ENCODE measurements around the gene KDM2A.

KDM2A gene

DNA sequence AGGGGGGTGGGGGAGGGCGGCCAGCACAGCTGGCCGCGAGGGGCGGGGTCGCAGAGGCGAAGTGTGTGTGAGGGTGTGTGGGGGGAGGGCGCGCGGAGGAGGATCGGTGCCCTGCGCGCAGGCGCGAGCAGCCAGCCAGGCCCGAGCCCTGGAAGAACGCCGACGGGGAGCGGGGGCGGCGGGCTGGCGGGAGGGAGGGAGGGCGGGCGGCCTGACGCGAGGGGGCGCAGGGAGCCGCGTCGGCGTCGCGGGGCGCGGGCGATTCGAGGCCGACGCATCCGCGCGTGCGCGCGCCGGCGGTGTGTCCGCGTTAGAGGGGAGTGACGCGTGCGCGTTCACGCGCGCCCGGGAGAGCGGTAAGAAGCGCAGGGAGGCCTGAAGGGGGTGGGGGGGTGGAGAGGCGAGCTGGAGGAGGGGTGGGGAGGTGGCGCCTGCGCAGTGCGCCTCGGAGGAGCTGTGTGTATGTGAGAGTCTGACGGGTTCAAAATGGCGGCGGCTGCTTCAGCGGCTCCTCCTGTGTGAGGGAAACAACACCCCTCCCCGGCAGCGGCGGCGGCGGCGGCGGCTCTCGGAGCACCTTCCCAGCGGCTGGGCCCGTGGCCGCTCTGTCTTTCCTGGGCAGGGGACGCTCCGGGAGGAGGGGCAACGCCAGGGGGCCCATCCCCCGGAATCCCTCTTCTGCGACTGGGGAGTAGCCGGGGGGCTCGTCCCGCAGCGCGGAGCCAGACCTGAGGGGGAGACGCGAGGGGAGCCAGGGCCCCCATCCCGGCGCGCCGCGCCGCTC lies at the start of gene KDM2A:
Gene KDM2A (plus strand): TSS at position 463 of the 784 bp plus-strand sequence. CDS start 2,054 bp downstream, outside the sequence.
- peak; percentile 100 for DNase-seq

DNA sequence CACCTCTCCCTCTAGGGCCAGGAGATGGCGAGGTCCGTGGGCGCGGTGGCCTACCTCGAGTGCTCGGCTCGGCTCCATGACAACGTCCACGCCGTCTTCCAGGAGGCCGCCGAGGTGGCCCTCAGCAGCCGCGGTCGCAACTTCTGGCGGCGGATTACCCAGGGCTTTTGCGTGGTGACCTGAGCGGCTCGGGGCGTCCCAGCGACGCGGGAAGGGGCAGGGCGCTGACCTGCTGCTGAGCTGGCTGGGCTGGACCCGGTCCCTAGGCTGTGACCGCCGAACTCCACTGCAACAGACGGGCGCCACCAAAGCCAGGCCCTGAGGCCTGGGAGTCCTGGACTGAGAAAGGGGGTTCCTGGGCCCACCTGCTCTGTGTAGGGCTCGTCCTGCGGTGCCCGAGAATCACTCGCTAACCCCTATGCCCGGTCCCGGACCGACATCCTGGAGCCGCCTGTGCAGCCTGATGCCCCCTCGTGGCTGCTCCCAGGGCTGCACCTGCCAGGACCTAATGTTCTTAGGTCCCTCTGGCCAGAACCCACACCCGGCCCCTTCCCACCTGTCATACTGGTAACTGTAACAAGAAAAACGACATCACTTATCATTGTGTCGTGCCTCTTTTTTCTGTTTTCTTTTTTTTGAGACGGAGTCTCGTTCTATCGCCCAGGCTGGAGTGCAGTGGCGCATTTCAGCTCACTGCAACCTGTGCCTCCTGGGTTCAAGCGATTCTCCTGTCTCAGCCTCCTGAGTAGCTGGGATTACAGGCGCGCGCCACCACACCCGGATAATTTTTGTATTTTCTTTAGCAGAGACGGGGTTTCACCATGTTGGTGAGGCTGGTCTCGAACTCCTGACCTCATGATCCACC lies 47.4 kb upstream of the KDM2A start:
- DNase-seq: peak; percentile 66

DNA sequence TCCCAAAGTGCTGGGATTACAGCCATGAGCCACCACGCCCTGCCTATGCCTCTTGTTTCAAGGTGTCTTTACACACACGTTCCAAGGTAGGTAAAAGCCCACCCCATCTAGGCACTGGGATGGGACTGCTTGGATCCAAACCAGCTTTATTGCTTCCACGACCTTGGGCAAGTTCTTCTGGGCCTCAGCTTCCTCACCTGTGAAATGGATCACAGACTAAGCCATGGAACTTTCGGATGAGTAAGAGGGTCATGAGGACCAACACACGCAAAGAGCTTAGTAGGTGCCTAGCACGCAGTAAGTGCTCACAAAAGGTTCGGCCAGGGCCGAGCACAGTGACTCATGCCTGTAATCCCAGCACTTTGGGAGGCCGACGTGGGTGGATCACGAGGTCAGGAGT lies 46.8 kb upstream of the KDM2A start:
- DNase-seq: no peak

DNA sequence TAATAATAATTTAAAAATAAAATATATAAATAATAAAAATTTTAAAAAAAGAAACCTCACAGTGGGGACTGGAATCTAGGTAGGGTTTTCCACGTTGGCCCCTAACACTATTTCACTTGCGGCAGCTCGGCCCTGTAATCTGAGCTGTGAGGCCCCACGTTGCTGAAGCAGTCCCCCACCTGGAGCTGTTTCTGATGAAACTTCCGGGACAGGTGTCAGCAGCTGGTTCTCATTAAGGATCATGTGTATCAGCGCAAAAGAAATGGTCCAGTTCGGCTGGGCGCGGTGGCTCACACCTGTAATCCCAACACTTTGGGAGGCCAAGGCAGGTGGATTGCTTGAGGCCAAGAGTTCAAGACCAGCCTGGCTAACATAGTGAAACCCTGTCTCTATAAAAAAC lies 45.2 kb upstream of the KDM2A start:
- no peak for DNase-seq

DNA sequence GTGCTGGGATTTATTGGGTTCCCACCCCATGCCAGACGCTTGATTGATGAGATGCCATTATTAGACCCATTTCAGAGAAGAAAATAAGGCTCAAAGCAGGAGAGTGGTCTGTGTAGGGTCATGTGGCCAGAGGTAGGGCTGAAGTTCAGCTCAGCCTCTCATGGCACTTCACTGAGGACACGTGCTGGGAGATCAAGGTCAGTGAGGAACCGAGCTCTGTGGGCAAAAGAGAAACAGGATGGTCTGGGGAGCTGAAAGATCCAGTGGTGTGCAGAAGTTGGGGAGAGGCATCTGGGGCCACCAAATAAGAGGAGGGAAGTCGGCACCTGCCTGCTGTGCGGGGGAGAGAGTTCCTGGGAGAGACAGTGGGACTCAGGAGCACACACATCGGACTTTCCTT lies 42.9 kb upstream of the KDM2A start:
- DNase-seq: no peak

DNA sequence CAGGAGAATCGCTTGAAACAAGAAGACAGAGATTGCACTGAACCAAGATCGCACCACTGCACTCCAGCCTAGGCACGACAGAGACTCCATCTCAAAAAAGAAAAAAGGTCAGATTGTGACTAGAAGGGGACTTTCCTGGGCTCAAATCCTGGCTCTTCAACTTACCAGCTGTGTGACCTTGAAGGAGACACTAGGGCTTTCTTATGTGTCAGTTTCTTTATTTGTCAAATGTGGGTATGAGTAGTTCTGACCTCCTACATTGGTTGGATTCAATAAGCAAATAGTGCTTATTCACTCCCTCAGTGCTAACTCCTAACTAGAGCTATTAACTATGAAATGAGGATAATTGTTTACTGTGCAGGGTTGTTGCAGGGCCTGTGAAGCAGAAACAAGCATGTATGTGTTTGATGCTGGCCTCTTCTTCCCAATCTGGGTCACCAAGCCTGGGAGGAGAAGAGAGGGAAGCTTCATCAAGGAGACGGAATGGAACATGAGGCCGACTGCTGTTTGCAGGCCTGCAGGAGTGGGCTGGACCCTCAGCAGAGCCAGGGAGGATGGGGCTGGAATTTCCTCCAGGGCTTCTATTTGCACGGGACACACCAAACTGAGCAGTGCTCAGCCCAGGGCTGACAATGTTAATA lies 39.9 kb upstream of the KDM2A start:
- DNase-seq: no peak

DNA sequence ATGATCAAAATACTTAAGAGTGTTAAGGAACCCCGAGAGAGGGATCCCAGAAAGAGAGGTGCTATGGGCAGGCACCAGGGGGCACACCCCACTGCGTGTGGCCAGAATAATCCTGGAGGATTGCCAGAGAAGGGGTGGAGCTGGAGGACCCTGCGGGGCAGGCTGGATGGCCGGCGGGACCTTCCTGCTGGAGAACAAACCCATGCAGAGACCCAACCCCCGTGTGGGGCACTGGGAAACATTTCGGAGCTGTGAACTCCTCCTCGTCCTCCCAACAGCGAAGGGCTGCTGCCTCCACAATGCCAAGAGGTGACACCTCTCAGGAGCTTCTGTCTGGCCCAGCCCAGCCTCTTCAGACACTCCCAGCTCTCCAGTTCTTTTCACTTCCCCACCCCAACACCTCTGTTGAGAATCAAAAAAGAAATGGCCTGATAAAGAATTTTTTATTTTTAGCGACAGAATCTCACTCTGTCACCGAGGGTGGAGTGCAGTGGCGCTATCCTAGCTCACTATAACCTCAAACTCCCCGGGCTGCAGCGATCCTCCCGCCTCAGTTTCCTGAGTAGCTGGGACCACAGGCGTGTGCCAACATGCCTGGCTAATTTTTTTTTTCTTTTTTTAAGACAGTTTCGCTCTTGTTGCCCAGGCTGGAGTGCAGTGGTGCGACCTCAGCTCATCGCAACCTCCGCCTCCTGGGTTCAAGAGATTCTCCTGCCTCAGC lies 36.8 kb upstream of the KDM2A start:
- DNase-seq: no peak

DNA sequence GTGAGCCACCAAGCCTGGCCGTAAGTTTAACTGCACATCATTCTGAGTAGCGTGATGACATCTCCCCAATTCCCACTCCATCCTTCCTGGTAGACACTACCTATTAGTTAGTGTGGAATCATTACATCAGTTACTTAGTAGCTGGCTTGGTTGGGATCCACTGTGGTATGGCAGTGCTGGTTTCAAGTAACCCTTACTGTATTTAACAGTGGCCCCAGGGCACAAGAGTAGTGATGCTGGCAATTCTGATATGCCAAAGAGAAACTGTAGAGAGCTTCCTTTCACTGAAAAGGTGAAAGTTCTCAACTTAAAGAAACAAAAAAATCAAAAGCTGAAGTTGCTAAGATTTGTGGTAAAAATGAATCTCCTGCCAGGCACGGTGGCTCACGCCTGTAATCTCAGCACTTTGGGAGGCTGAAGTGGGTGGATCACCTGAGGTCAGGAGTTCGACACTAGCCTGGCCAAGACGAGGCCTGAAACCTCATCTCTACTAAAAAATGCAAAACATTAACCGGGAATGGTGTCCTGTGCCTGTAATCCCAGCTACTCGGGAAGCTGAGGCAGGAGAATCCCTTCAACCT lies 35.2 kb upstream of the KDM2A start:
- no peak for DNase-seq

DNA sequence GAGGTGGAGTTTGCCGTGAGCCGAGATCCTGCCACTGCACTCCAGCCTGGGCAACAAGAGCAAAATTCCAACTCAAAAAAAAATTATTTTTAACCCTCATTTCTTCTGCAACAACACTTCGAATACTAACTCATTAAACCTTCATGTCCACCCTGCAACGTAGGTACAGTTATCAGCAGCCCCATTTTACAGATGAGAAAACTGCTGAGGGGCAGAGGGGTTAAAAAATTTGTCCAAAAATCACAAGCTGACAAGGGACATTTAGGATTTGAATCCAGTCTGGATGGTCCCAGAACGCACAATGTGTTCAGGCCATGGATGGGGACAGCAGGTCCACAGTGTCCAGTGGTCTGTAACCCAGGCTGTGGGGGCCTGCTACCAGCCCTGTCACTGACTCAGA lies 33.4 kb upstream of the KDM2A start:
- DNase-seq: no peak

DNA sequence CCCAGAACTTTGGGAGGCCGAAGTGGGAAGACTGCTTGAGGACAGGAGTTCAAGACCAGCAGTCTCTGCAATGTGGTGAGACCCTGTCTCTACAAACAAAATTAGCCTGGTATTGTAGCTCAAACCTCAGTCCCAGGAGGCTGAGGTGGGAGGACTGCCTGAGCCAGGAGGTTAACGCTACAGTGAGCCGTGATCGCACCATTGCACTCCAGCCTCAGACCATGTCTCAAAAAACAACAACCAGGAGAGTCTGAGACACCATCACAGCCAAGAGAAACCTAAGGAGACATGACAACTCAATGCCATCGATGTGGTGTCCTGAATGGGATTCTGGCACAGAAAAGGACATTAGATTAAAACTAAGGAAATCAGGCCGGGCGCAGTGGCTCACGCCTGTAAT lies 28.3 kb upstream of the KDM2A start:
- no peak for DNase-seq

DNA sequence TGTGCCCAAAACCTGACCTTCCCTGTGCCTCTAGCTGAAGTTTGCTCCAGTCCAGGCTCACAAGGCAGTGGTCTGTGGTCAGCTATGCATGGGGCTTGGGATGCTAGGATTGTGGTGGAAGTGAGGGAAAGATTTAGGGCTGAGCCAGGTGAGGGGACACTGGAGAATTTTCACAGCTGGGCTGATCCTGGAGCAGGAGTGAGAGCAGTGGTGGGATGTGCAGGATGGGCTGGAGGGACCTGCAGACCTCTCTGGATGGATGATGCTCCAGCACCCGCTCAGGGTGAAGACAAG lies 23.9 kb upstream of the KDM2A start:
- no peak for DNase-seq

DNA sequence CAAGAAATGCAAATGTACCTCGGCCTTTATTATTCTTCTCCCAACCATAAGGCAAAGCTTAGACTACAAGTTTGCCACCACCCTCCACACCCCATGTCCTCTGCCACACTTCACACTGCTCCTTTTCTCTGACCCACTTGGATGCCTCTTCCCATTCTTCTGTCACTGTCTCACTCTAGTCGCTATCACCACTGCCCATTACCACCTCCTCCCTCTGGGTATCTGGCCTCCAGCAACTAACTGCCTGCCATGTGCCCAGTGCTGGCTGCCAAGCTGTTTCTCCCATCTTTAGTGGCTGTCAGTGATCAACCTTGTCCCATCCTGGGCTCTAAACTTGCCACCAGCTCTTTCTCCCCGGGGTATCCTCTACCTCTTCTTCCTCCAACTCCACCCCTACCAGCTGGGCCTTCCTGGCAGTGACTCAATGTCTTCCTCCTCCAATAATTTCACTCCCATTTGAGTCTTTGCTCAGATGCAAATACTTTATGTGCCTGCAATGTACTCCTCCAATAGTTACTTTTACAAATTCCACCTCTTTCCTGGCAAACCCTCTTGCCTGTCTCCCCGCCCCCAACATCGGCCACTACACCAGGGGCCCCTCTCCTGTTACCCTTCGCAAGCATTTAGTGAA lies 20.1 kb upstream of the KDM2A start:
- DNase-seq: no peak

DNA sequence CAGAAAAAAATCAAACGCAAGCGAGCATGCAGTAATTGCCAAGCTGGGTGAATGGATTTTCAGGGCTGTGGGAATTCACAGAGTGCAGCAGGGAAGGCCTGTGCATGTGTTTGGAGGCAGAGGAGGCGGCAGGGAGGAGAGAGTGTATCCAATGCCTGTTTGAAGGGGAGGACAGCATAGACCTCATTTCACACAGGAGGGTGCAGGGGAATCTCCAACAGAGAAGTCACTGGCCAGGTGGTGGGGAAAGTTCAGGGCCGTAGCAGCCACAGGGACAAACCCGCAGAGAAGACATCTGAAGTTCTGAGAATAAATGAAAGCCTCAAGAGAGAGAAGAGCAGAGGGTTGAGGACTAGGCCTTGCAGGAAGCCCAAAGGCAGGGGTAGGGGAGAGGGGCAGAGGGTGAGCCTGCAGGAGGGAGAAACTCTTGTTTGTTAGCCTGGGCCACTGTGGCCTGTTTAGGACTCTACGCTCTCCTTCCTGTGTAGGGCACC lies 19.2 kb upstream of the KDM2A start:
- DNase-seq: no peak

DNA sequence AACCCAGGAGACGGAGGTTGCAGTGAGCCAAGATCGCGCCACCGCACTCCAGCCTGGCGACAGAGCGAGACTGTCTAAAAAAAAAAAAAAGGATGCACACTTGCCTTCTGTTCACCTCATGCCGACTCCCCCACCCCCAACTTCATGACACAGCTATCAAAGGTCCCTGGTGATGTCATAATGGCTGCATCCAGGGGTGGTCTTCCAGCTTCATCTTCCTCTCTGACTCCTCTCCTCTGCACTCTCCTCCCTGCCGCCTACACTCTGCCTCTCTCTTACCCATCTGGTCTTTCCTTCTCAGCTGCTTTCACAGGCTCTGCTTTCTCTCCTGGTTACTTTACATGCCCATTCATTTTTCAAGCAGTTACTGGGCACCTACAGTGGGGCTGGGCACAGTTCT lies 16.4 kb upstream of the KDM2A start:
- no peak for DNase-seq

DNA sequence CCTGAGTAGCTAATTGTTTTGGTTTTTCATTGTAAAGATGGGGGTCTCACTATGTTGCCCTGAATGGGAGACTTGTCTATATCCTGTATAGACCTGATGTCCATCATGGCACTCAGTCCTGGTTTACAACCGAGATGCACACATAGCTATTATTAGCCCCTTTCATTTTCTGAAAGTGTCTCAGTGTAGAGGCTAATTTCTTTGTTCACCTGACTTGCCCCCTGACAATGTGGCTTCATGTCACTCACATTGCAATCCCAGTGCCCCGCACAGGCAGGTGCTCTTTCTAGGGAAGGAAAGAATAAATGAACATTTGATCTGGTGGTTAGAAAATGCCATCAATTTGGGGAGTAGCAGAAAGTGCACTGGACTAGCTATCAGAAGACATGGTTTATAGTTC lies 13.1 kb upstream of the KDM2A start:
- DNase-seq: no peak

DNA sequence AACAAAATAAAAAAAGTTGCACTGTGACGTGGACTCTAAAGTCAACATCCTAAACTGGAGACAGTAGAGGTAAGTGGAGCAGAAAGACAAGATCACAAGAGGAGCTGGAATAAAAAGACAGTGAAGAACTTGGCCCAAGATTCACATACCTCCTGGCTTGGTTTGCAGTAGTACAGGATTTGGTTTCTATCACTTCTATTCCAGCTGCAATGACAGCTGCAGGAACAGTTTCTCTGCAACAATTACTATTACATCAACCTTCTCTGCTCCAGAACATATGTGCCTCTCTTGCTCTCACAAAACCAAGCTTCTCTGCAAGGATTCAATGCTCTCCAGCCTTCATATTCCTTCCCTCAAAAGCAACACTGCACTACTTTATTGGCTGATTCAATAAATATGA lies 7.8 kb upstream of the KDM2A start:
- DNase-seq: no peak

DNA sequence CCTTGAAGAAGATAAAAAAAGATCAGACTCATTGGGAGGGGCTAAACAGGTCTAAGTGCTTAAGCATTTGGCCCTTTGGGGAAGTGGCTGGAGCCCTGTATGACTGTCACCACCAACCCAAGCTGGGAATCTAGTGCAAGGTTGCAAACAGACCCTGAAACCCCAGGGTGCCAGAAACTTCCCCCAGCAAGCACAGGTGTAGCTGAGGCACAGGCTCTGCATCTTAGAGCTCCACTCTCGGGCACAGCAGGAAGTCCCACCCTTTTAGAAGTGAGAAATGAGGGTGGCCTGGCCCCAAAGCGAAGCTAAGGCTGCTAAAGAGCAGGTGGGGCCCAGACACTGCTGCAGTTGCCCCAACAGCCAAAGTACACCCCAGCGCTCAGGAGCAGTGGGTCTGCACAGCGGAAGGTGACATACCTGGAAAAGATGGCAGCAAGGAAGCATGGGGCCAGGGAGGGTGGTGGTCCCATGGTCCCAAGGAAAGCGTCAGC lies 5.8 kb upstream of the KDM2A start:
- no peak for DNase-seq

DNA sequence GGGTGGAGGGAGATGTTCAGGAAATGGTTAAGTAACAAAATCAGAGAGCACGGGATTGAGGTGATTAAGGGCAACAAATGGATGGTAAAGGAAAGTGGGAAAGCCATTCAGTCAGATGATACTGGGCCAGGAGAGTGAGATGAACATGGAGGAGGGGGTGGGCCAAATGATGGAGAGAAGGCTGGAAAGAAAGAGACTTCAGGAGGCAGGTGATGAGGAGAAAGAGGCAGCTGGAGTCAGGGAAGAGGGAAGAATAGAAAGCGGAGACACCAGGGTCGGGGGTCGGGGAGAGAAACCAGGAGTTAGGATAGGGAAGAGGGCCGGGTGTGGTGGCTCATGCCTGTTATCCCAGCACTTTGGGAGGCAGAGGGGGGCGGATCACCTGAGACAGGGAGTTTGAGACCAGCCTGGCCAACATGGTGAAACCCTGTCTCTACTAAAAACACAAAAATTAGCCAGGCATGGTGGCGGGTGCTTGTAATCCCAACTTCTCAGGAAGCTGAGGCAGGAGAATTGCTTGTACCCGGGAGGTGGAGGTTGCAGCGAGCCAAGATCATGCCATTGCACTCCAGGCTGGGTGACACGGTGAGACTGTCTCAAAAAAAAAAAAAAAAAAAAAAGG lies 4.7 kb upstream of the KDM2A start:
- DNase-seq: no peak

DNA sequence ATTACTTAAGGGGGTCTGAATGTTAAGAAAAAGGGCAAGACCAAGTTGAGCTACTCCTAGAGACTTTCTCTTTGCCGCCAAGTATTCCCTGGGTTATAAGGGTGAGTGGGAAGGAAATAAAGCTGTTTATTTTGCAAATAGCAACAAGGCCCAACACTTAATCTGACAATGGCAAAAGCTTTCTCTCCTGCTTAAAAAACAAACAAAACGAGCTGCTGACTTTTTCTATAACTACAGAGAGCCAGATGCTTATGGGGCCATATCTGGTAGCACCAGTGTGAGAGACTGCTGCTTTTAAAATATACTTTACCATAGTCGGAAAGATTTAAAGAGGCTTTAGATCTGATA lies 2.3 kb upstream of the KDM2A start:
- DNase-seq: no peak

DNA sequence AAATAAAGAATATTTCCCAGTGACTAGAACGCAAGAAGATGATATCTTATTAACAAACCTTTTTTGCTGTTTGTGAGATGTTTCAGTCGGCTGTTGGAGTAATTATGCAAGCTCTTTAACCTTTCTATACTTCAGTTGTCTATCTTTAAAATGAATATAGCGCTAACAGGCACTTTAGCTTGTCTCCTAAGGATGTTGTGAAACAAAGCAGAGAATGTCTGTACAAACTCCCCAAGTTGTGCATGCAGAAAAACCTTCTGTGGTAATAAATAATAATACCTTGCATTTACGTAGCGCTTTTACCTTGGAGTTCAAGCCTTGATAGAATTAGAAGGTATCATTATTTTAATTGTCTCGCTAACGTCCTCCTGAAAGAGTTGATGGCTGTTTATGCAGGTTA lies 1.9 kb upstream of the KDM2A start:
- DNase-seq: no peak

DNA sequence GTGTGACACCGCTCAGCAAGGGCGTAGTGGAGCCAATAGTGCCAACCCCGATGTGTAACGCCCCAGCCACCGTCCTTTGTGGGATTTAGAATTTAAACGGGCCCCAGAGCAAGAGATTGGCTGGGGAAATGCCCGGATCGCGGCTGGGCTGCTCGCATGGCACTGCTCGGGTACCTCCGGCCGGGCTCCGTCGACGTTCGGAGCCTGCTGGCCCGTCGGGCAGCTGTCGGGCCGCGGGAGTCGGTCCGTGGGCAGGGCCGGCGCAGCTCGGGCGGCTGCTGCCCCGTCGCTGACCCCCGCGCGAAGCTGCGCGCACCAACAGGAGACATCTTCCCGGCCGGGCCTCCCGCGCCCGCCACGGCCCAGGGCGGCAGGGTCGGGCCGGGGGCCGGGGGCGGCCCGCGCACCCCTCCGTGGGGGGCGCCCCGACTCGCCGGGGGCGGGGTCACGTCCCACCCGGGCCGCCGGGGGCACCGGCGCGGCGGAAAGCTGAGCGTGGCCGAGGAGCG lies 1.3 kb upstream of the KDM2A start:
- DNase-seq: peak; percentile 63
